Activated CD8-positive, alpha-beta memory T cell treated with anti-CD3 and anti-CD28 coated beads, Interleukin-2, amount 50 U/mL, for 1 hour (primary cell): ENCODE results near the gene CTTN.
A peak's percentile ranks its signal among the peaks of the same experiment; 100 is the strongest.

ENCODE experiments used
- DNase-seq: peaks from one replicate; pipeline ENCODE4 v3.0.0-alpha.2; 2020; ENCODE audit errors: extremely low read depth

CTTN gene

GRCh38 chr11:70397983-70398833, at the start of gene CTTN:
CTTN (plus strand) TSS chr11:70398529; CDS start chr11:70407298, 8,769 bp downstream.
- DNase-seq, result no peak

- DNase-seq, result no peak
These were observed 49.7 kb upstream of the CTTN start for GRCh38 chr11:70348608-70349007.

DNA sequence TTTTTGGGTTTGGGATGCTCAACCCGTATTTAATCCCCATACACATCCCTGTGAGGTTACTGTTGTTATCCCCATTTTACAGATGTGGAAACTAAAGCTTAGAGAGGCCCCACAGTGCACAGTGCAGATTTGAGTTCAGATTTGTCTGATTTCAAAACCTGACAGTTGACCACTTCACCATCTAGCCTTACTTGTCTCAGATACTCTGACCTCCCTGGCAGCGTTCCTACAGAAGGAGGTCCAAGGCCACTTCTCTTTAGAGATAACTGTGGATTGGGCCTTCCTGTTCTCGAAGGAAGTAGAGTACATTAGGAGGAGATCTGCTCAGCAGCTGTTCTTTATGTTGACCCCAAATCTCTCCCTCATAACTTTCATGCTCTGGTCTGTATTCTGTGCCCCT, 46.7 kb upstream of the CTTN start:
- no peak for DNase-seq

DNA sequence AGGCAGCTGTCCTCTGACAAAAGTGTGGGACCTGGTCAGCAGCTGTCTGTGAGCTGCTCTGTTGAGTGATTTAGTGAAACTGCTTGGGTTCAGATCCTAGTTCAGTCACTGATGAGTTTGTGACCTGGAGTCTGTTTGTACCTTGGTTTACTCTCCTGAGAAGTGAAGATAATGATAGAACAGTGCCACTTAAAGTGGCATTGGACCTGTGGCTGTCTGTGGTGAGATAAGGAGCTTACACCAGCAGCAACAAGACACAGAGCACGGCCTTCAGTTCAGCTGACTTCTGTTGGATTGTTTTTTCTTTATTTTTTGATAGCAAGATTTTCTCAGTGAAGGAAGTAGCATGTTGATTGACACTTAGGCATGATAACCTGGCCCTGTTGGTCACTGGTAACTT, 46.2 kb upstream of the CTTN start:
- no peak for DNase-seq

DNA sequence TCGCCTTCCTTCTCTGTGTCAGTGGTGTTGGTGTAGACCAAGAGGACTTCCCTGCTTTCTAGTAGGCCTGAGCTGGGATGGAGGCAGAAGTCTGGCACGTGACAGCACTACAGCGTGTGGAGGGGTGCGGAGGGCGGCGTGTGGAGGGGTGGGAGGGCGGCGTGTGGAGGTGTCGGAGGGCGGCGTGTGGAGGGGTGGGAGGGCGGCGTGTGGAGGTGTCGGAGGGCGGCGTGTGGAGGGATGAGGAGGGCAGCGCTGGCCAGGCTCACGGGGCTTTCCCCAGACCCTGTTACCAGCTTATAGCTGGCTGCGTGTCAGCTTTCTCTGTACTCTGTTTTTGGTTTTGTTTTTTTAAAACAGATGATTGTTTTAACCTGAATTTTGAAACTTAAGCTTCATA, 45.7 kb upstream of the CTTN start:
- DNase-seq, result no peak

- DNase-seq, result no peak
These were observed 45.0 kb upstream of the CTTN start for GRCh38 chr11:70353329-70353728.

DNA sequence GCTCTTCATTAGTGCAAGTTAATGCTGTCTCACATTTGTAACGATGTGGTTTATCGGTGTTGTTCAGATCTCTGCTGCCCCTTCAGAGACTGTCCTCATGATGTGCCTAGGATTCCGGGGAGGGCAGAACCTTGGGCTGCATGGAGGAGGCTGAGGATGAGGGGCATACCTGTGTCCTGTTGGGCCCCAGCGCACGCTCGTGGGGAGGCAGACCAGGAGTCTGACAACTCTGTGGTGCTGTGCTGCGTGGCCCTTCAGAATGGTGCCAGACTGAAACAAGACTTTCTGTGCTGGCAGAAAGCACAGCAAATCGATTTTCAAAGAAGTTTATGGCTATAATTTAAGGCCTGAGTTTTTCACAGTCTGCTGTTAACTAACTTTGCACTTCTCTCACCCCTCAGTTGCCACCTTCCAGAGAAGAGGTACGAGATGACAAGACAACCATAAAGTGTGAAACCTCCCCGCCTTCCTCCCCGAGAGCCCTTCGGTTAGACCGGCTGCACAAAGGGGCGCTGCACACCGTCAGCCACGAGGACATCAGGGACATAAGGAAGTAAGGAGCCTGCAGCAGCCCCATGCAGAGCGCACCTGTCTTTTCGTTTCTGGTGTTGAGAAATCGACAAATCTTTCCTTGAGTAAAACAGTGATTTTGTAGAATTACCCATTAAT, 44.3 kb upstream of the CTTN start:
- no peak for DNase-seq

- DNase-seq, result no peak
These were observed 43.7 kb upstream of the CTTN start for GRCh38 chr11:70354629-70355028.

- no peak for DNase-seq
These were observed 39.6 kb upstream of the CTTN start for GRCh38 chr11:70358753-70359152.

DNA sequence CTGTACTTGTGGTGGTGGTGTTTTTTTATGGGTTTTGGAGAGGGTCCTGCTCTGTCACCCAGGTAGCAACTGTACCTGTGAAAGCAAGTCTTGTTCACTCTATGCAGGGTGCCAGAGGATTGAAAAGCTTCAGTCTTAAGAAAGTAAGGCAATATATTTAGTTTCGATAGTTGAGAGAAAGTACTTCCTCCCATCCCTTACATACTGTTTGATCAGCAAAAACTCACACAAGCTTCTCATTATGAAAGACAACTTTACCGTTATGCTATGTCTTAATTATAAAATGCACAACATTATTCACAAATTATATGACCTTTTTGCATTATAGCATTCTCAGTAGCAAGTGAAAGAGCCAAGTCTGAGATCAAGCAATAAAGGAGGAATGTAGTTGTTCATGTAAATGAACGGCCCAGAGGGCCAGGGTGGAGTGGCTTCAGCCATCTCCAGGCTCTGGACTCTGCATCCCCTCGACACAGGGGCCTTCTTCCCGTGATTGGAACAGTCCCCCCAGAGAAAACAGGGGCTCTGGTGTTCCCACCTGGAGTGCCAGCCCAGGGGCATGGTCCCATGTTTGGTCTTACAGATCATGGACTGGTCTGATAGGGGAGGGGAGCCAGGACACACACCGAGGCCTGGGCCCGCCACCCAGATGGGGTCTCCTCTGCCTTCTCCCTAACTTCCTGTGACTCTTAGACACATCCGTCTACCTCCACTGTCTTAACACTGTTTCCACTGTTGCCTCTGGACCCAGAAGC, 38.7 kb upstream of the CTTN start:
- DNase-seq, result no peak

- no peak for DNase-seq
These were observed 38.1 kb upstream of the CTTN start for GRCh38 chr11:70360211-70360610.

DNA sequence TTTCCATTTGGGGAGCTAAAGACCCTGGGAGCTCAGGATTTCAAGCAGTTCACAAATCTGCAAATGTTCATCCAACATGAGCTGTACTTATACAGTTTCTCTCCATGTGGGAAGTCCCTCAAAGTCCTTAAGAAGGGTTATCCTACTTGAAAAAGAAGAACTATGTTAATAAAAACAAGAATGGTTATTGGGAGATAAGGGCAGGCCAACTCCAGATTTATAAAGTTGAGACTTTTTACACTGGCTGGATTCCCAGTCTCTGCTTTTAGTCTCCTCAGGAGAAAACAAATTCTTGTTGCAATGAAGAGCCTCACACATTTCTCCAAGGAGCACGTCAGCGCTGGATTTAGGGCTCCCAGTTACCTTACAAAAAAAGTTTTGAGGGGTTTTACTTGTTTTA, 34.2 kb upstream of the CTTN start:
- no peak for DNase-seq

DNA sequence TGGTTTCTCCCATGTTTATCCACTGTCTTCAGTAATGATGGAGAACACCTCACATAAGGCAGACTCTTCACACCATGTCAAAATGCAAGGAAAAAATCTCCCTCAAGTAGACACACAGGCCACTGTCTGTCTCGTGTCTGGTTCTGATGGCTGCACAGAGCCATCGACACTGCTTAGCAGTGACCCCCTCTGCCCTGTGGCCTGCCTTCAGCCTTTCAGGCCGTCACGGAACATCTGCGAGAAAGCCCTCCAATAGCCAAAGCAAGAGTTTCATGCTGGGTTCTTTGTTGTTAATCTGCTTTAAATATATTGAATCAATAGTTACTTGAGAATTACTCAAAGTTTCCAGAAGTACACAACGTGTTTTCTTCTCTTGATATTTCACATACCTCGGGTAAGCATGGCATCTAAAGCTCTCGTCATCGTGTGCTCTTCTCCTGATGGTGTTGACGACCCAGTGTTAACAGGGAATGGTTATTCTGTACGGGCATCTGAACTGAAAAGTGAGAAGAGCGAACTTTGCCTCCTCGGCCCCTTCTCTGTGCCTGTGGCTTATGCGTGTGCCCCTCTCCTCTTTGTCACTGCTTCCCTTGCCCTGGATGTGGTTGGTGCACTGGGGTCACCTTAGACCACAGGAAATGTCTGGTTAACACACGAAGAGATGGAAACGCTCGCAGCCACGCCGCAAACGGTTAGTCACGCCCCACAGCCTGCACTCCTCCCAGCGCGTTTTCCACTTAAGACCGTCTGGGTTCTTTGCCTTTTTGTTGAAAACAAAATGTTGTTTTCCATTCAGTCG, 33.4 kb upstream of the CTTN start:
- peak; percentile 16 for DNase-seq

- no peak for DNase-seq
These were observed 32.8 kb upstream of the CTTN start for GRCh38 chr11:70365544-70365927.

- no peak for DNase-seq
These were observed 31.3 kb upstream of the CTTN start for GRCh38 chr11:70367071-70367470.

GRCh38 chr11:70368961-70369360, 29.4 kb upstream of the CTTN start:
- DNase-seq, result no peak

DNA sequence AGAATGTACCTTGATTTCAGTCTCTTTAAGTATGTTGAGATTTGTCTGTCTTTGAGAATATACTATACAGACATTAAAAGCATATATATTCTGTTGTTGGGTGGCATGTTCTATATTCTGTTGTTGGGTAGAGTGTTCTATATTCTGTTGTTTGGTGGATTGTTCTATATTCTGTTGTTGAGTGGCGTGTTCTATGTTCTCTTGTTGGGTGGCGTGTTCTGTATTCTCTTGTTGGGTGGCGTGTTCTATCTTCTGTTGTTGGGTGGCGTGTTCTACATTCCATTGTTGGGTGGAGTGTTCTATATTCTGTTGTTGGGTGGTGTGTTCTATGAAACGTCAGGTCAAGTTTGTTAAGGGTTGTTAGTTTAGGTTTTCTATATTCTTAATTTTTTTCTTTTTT, 27.1 kb upstream of the CTTN start:
- no peak for DNase-seq

DNA sequence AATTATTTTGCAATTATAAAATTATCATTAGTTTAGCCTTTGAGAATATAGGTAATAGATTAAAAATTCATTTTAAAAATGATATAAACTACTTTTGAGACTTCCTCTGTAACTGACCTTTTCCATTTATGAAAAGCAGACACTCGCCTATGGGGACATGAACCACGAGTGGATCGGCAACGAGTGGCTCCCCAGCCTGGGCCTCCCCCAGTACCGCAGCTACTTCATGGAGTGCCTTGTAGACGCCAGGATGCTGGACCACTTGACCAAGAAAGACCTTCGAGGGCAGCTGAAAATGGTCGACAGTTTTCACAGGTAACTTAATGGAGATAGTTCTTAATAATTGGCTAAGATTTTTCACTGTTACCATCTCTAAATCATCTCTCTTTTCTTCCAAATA, 26.3 kb upstream of the CTTN start:
- DNase-seq, result no peak

- no peak for DNase-seq
These were observed 21.7 kb upstream of the CTTN start for GRCh38 chr11:70376621-70377020.

DNA sequence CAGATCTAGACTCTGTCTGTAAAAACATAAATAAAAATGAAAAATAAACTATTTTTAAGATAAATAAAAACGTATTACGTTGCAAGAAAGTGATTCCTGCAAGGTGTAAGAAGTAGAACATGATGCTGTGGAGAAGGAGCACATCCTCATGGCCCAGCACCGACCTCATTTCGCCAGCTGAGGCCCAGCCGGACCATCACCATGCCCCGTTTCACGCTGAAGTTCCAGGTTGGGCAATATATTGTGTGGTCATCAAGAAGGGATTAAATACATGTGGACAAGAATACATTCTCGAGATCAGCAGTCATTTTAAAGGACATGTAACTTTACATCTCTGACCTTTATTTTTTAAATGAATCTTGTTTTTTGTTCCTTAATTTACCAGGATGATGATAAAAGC, 20.7 kb upstream of the CTTN start:
- DNase-seq, result no peak

DNA sequence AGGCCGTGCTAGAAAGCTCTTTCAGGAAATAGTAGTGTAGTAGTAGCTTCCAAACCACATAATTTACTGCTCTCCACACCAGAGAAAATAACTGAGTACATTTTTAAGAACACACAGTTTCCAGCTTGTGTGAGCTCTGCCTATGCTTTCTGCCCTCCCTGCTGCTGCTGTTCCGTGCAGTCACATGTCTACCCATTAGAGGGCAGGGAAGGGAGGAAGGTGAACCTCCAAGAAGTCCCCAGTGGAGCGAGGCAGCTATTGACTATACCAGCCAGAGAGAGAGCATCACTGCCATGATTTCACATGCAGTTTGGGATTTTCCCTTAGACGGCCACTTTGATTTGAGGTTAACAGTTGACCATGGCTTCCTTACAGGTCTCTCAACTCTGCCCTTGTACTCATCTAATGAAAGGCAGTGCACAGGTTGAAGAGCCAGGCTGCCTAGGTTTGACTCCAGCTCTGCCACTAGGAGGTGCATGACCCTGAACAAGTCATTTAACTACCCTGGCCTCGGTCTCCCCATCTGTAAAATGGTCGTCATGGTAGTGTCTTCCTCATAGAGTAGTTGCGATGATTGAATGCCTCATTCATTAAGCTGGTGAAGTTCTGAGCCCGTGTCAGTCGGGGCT, 19.7 kb upstream of the CTTN start:
- no peak for DNase-seq
